GM08714 (cell line): ENCODE data around the gene POU2AF1.
"Not testable (repeated sequence)": the region's sequence is repeated elsewhere in the genome, so short reads cannot be mapped to it uniquely, and the experiment has no call there.

Experiments used
- H3K4me3 ChIP-seq: fragments of 200-500 bp; sonication (Bioruptor generic); 2 replicates; pipeline ENCODE4 v1.5.1; 2014; ENCODE audit warnings: mild to moderate bottlenecking, low read length, inconsistent platforms
- ZNF274 ChIP-seq: IDR thresholded peaks from 2 replicates; pipeline ENCODE4 v1.6.1; 2012; ENCODE audit warnings: mild to moderate bottlenecking, low read depth, low read length

The POU2AF1 gene

DNA sequence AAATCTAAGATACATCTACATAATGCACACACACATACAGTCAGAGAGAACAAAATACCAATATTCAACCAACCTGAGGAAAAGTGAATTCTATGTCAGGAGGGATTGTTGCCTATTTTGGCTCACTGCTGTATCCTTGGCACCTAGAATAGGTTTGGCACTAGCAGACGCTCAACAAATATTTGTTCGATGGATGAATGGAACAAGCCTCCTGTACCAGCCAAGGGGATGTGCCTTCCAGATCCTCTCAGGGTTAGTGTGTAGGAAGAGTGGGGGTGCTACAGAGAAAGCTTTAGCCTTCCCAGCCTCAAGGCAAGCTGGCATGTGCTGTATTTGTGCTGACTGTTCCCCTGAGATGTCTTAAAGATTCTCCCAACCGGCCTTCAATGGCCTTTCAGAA lies 23.3 kb upstream of the POU2AF1 start:
- no peak for TF ChIP-seq ZNF274
- no peak overlapping the region for H3K4me3 ChIP-seq

DNA sequence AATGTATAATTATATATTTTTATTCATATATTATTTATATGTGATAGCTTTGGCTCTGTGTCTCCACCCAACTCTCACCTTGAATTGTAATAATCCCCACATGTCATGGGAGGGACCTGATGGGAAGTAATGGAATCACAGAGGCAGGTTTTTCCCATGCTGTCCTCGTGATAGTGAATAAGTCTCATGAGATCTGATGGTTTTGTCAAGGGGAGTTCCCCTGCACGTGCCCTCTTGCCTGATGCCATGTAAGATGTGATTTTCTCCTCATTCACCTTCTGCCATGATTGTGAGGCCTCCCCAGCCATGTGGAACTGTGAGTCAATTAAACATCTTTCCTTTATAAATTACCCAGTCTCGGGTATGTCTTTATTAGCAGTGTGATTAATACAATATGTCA lies 22.9 kb upstream of the POU2AF1 start:
- not testable (repeated sequence) for H3K4me3 ChIP-seq

DNA sequence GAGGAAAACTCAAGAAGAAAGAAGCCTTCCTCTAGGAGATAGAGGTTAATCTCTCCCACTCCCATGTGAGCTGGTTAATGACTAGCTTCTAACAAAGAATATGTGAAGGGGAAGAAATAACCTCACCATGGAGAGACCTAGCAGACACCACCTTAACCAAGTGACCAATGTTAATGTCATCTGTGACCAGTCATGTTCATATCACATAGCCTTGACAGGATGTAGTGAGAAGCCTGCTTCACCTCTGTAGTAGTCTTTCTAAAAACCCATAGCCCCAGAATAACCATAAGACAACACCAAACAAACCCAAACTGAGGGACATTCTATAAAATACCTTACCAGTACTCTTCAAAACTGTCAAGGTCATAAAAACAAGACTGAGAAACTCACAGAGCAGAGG lies 21.5 kb upstream of the POU2AF1 start:
- no peak overlapping the region for H3K4me3 ChIP-seq
- TF ChIP-seq ZNF274: no peak

DNA sequence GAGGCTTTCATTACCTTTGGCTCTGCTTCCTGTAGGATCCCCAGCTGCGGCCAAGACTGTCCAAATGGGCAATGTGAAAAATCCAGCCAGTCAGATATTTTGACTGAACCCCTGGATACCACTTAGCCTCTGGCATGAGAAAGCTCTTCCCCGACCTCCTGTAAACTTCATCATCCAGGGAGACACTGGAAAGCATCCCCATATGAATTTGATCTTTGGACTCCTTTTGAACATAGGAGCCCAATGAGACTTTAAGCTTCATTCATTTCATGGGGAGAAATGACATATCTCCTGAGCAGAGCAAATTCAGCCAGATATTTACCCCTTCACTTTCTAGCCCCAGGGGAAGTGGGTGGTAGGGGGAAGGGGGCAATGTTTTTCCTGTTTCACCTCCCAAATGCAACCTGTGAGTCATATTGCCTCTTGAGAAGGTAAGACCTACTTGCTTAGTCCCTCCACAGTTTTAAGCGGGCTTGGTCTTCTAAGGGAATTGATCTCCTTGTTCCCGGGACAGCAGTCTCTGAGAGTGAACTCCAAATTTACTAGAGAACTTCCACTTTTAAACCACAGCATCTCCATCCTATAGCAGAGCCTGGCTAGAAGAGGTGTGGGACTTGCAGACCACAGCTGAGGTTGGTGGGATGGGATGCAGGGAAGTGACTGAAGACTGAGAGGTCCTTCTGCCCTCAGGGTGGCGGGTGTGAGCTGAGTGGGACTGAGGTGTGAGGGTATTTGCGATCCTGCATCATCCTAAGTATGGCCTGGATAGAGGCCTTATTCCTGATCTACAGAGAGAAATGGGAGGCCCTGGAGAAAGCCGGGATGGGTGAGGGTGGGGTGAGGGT lies 20.3 kb upstream of the POU2AF1 start:
- TF ChIP-seq ZNF274: no peak
- no peak overlapping the region; the same call in 1 of the 2 replicates for H3K4me3 ChIP-seq

DNA sequence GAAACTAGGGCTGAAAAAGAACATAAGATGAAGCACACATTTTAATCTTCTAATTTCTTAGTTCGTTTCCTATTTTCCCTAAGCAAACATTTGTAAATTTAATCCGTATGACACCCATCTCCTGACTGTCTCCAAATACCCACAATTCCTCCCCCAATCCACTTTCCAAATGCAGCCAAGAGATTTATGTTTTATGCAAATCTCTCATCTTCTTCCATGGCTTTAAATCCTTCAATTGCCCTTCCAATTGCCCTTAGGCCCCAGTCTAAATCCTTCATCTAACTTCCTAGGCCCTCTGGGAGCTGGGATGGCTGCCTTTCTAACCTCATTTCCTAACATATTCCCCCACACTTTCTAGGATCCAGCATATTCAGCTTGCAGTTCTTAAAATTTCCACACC lies 18.0 kb upstream of the POU2AF1 start:
- no peak for TF ChIP-seq ZNF274

DNA sequence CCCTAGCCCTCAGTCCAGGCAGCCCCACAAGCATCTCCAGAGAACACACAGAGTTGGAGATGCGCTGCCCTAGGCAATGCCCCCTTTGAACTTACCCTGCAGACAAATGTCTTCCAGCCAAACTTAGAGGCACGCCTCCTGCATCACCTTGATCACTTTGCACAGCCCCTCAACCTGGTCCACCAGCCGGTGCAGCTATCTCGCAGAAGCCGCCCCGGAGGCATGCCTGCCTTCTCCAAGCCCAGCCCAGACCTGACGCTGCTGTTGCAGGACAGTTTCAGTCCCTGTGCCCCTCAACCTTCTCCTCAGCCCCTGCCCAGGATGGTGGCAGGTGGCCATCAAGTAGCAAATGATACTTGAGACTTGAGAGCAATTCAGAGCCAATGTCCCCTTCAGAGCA lies 16.7 kb upstream of the POU2AF1 start:
- no peak overlapping the region for H3K4me3 ChIP-seq
- no peak for TF ChIP-seq ZNF274

More for the DNA sequence above, 18.0 kb upstream of the POU2AF1 start:
- no peak overlapping the region for H3K4me3 ChIP-seq

DNA sequence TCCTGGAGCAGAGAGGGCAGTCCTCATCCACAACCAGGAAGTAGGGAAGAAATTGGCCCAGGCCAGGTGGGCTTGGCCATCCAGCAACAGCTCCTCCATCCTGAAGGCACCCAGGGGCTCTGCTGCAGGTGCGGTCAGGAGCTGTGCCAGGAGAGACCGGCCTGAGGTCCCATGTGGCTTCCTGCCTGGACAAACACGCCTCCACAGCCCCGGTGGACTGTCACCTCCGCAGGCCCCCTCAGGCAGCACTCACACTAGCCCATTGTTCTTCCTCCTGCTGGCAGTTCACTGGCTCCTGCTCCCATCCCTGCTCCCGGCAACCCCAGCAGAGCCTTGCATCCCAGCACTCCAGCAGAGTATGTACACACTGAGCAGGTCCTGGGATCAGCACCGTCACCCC lies 16.0 kb upstream of the POU2AF1 start:
- no peak for TF ChIP-seq ZNF274
- H3K4me3 ChIP-seq: no peak overlapping the region

DNA sequence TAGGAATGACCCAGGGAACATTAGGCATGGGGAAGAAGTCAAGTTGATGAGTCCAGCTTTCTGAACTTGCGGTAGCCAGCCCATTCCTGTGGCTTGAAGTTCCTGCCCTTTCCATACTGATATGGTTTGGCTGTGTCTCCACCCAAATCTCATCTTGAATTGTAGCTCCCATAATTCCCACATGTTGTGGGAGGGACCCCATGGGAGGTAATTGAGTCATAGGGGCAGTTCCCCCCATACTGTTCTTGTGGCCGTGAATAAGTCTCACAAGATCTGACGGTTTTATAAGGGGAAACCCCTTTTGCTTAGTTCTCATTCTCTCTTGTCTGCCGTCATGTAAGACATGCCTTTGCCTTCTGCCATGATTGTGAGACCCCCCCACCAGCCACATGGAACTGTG lies 15.1 kb upstream of the POU2AF1 start:
- not testable (repeated sequence) for H3K4me3 ChIP-seq

DNA sequence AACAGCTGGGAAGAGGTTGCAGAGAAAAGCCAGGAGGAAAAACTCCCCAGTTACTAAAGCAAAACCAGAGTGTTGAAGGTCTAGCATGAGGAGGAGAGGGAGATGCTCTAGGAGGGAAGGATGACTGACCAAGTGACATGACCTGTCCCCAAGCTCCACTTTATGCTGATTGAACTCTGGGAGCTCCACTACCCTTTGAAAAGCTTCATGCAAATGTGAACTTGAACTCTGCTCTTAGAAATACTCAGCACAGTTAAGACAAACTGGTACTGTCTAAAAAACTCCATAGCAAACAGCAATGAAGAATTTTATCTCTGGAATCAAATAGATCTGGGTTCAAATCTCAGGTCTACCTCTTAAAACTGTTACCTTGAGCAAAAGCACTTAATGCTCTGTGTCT lies 14.5 kb upstream of the POU2AF1 start:
- no peak overlapping the region for H3K4me3 ChIP-seq
- TF ChIP-seq ZNF274: no peak

DNA sequence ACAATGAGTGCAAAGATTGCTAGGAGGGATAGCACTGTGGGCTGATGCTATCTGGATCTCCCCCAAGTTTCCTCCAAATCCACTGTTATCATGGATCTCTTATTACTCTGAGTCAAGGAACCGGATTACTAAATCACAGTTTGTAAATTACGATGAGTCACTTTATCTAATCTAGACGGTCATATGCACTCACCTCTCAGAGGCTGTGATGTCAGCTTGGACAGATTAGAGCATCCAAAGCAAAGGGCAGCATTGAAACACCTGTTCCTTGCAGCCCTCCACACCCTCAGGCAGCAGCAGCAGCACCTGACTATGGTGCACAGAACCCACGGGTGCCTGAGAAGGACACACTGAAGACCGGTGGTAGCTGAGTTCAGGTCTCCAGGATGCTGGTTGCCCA lies 14.0 kb upstream of the POU2AF1 start:
- no peak overlapping the region for H3K4me3 ChIP-seq
- TF ChIP-seq ZNF274: no peak

DNA sequence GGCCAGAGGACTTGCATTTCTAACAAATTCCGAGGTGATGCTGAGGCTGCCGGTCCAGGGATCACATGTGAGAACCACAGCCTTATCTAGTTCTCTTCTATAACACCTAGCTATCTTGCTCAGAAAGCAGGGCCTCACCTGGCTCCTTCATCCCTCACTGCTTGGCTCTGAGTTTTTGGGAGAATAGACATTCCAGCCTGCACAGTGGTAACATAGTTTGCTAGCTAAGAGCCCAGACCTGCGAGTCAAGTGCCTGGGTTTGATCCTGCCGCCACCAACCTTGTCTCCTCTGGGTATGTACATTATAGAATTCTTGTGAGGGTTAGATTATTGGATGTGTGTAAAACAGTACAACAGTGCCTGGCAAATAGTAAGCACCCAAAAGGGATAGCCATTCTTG lies 13.5 kb upstream of the POU2AF1 start:
- no peak for TF ChIP-seq ZNF274
- no peak overlapping the region for H3K4me3 ChIP-seq

DNA sequence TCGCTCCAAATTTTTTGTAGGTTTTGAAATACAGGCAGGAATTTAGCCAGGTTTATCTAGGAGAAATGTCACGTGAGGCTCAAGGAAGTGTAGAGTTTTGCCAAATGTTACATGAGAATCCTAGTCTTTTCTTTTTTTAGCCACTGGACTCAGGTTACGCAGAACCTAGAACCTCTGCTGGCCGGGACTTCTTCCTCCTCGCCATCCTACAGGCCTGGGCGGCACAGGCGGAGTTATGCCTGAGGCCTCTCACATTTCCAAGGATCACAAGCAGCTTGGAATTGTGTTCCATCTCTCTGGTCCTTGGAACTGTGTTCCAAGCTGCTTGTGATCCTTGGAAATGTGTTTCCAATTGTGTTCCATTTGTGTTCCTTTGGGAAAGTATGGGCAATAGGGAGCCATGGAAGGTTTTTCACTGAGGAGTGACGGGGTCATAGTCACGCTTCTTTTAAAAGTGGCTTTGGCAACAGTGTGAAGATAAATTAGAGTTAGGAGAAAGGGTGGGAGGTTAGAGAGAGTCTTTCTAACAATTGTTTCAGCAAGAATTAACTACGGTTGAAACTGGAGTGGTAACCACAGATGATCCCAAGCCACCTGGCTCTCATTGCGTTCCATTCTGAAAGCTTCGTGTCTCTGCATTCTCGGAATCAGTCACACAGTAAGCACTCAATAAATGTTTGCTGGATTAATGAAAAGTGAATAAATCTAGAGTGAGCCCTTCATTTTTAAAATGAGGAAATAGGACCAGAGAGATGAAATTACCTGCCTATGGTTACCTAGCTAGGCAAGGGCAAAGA lies 12.5 kb upstream of the POU2AF1 start:
- H3K4me3 ChIP-seq: no peak overlapping the region
- no peak for TF ChIP-seq ZNF274

DNA sequence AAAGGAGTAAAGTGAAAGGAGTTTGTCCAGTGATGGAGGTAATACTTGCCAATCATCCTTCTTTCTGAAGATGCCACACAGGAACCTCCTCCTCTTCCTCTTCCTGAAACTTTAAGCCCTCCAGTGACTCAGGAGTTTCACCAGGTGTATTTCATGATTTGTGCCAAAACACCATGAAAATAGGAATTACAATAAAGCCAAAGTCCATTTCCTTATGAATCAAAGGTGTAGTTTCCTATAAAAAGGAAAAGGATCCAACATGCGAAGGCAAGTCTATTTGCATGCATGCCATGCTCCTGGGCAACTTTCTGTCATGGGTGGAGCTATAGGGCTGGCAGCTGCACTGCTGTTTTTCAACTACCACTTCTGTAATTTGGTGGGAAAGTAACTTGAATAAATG lies 9.8 kb upstream of the POU2AF1 start:
- TF ChIP-seq ZNF274: no peak
- H3K4me3 ChIP-seq: no peak overlapping the region

DNA sequence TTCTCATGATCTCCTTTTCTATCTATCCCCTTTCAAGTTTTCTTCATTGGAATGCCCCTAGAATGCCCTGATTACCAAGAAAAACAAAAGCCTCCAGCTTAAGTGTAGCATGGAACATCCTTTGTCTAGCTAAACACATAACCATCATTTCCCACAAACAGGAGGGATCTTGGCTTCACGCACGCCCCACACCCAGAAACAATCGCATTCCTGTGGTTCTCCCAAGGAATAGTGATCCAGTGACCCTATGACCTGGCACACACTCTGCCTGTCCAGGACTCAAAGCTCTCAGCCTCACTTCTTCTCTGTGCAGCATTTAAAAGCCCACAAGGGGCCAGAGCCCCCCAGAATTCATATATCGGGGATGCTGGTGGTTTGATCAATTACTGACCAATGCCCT lies 9.3 kb upstream of the POU2AF1 start:
- H3K4me3 ChIP-seq: no peak overlapping the region
- TF ChIP-seq ZNF274: no peak

DNA sequence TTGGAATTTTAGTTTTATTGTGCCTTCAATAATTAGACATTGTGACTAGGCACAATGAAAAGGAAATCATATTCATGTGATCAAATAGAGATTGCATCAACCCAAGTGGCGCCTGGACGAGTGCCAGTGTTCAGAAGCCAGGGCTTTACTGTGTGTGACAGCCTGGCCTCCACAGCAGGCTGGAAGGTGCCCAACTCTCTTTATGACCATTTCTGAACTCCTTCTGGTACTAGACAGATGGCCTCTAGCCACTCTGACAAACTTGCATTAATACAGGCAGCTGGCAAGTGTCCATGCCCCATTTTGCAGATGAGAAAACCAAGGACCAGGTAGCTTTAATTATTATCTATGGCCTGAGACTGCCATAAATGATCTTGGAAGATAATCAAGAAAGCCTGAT lies 8.3 kb upstream of the POU2AF1 start:
- no peak overlapping the region for H3K4me3 ChIP-seq
- no peak for TF ChIP-seq ZNF274
